ENCODE measurements around the gene MMEL1. TPM values are rescaled to one million over a fixed set of nuclear protein-coding genes. Genes with fewer than 3 reads are reported as not detected.

Gene MMEL1
- total and polyA plus RNA-seq, 2 donors (not counting 3 experiments of a cell fraction or from before 2014, with no cell fraction given), result 1.1 to 1.2 TPM

GRCh38 chr1:2617971-2618470, 14.8 kb downstream of the MMEL1 start:
- BruUV-seq (replicated peaks), result no TSS peak
- Histone ChIP-seq H4K20me1 (replicated peaks; ENCODE audit: control insufficient read depth, extremely low read depth, insufficient read depth, low read length) (no peaks in the 10 kb centered on the region), H3K79me2 (ENCODE audit: control insufficient read depth, insufficient read depth, low read length) (no peaks in the 10 kb centered on the region), H3K9me3 (replicated peaks; ENCODE audit: control insufficient read depth, insufficient read depth, low read length) (no peaks in the 10 kb centered on the region), H3K9ac (replicated peaks; ENCODE audit: extremely low read depth, insufficient read depth, low read length) (no peak overlapping the region), H2AFZ (ENCODE audit: low read depth, low read length) (no peak overlapping the region), H3K27me3 (ENCODE audit: control insufficient read depth in 2 of 2, insufficient read depth in 2 of 2, low read length in 2 of 2) (no peaks in the 10 kb centered on the region), H3K27ac (ENCODE audit: insufficient read depth, low read depth, low read length) (no peak overlapping the region), H3K4me1 (ENCODE audit: control insufficient read depth, extremely low read depth, insufficient read depth, low read length) (no peaks in the 10 kb centered on the region), H3K36me3 (ENCODE audit: control insufficient read depth in 2 of 2, extremely low read depth in 1 of 2, insufficient read depth in 2 of 2, low read length in 2 of 2) (no peaks in the 10 kb centered on the region), H3K4me2 (ENCODE audit: insufficient read depth, low read length) (no peak overlapping the region), H3K4me3 (replicated peaks in 1 of 3; ENCODE audit: insufficient read depth in 1 of 3, low read depth in 1 of 3, low read length in 3 of 3) (no peak overlapping the region), H3K9me1 (replicated peaks; ENCODE audit: control insufficient read depth, extremely low read depth, insufficient read depth, low read length) (no peaks in the 10 kb centered on the region)
- ChIA-PET CTCF (no interaction called here), POLR2A (no interaction called here)
- DNase-seq (ENCODE audit: low read depth, low spot score), result no peak
- no peak for FAIRE-seq
- intact Hi-C loops (cut with micrococcal nuclease) (no loop called here), dilution Hi-C loops (cut with MboI; ENCODE audit: extremely low pct_ligation_motif_present, low sequenced_read_pairs) (no loop called here)
- TF ChIP-seq POLR2AphosphoS5 (IDR thresholded peaks at IDR 0.05; ENCODE audit: insufficient read depth, low read depth, low read length), result no peak
- no peak for TF ChIP-seq POLR2A (IDR thresholded peaks at IDR 0.05; ENCODE audit: low read depth, low read length)
- no peak for TF ChIP-seq FOS (IDR thresholded peaks at IDR 0.05; ENCODE audit: borderline replicate concordance, insufficient read depth, low read length)
- no peak for TF ChIP-seq CTCF (IDR thresholded peaks at IDR 0.05; ENCODE audit: extremely low read depth in 1 of 2, insufficient read depth in 1 of 2, low read depth in 1 of 2, low read length in 2 of 2)
- TF ChIP-seq JUN (IDR thresholded peaks at IDR 0.05; ENCODE audit: borderline replicate concordance, insufficient read depth, insufficient read length, low read depth), result no peak
- TF ChIP-seq EZH2 (IDR thresholded peaks at IDR 0.05; ENCODE audit: borderline replicate concordance, low read depth, low read length, severe bottlenecking), result no peak
- TF ChIP-seq MAX (IDR thresholded peaks at IDR 0.05; ENCODE audit: insufficient read depth, insufficient read length), result no peak
- no peak for TF ChIP-seq GATA2 (IDR thresholded peaks at IDR 0.05; ENCODE audit: insufficient read depth, insufficient read length, low read depth, low read length)
- TF ChIP-seq MYC (IDR thresholded peaks at IDR 0.05; ENCODE audit: low read depth, low read length), result no peak

Data from endothelial cell of umbilical vein (primary cell).